C1 segment of cervical spinal cord (tissue), 14 donors: ENCODE data around the gene PPP4R4.
A peak's percentile ranks its signal among the peaks of the same experiment; 100 is the strongest.
"Not testable (repeated sequence)": the region's sequence is repeated elsewhere in the genome, so short reads cannot be mapped to it uniquely, and the experiment has no call there.

Source experiments
- DNase-seq, 14 donors: peaks; one replicate each; lab custom pipeline; 2025; lab: John Stamatoyannopoulos, UW

Gene PPP4R4

GRCh38 chr14:94143711-94144110, 30.4 kb upstream of the PPP4R4 start:
- no peak for DNase-seq

GRCh38 chr14:94144765-94145164, 29.4 kb upstream of the PPP4R4 start:
- DNase-seq = no peak

DNA sequence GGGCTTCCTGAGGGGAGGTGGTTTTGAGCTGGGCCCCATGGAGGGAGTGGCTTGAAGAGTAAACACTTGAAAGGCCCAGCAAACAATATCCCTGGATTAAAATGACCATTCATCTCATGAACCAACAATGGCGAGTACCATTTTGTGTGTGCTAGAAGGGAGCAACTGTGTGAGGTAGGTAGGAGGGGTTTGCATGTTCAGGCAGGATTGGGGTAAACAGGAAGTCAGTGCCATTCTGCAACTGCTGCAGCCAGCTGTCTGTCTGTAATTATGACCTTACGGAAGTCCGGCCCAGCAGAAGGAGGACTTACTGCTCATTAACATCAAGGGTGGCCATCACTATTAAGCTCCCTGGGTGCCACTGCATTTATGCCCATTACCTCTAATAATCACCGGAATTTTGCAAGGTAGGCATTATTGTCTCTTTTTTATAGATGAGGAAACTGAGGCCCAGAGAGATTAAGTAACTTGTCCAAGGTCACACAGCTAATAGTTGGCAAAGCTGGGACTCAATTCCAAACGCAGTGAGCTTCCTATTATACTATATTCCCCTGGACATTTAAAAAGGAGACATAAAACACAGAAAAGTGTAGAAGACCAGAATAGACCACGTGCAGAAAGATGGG, 28.1 kb upstream of the PPP4R4 start:
- DNase-seq = no peak

DNA sequence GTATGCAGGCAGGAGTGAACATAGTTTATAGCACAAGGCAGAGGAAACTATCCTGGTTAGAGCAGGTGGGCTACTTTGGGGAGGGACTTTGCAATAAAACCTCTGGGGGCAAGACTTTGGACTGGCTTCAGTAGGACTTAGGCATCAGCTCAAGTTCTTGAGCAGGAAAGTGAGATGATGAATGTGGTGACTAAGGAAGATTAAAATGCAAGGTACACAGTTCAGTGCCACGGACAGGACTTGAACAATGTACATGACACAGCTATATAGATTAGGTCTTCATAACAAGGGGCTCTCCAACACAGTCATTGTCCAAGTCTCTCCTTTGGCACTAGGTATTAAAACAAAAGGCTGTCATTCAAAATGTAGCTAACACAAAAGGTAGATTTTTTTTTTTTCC, 21.4 kb upstream of the PPP4R4 start:
- no peak for DNase-seq

DNA sequence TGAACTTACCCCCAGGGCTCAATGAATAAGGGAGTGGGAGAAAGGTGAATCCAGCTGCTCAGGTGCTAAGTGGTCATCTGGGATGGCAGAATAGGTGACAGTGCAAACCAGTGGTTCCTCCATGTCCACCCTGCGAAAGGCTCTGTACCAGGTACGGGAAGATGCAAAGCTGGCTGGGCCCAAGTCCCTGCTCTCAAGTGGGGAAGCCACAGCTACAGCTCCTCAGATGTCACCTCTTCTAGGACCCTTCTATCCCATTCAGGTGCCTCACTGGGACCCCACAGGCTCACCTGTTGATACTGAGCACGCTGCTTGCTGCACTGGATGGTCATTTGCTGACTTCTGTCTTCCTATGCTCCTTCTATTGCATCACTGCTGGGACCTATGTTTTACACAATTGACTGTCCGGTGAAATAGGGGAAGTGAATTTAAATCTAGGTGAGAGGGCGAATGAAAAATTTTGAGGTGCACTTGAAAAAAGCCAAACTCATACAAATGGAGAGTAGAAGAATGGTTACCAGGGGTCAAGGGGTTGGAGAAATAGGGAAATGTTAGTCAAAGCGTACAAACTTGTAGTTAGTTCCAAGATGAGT, 20.3 kb upstream of the PPP4R4 start:
- no peak for DNase-seq

- DNase-seq = not testable (repeated sequence)
Measured at GRCh38 chr14:94156143-94156542, 18.0 kb upstream of the PPP4R4 start.

GRCh38 chr14:94157197-94157596, 16.9 kb upstream of the PPP4R4 start:
- DNase-seq = no peak

DNA sequence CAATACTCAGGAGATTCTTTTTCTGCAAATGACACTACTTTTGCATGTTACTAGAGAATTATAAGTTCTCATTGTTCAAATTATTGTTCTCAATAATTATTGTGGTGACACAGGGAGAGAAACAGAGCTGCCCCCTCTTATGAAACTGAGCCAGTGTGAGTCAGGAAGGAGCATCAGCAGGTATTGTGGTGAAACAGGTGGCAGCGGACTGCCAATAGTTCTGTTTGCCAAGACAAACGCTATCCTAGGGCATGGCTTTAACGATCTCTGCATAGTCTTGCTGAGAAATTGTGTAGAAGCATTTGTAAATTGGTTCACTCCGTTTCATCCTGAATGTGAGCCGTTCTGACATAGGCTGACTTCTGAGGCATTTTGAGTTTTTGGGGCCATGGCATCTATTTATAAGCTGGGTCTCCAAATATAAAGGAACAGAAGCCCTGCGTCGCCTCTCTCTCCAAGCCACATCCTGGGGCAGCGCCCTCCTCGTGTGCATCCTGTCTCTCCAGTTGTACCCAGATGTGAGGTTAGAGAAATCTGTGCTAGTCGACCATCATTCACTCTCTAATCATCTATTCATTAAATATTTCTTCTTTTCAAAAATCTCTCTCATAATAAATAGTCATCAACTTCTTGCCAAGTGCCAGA, 15.8 kb upstream of the PPP4R4 start:
- no peak for DNase-seq

DNA sequence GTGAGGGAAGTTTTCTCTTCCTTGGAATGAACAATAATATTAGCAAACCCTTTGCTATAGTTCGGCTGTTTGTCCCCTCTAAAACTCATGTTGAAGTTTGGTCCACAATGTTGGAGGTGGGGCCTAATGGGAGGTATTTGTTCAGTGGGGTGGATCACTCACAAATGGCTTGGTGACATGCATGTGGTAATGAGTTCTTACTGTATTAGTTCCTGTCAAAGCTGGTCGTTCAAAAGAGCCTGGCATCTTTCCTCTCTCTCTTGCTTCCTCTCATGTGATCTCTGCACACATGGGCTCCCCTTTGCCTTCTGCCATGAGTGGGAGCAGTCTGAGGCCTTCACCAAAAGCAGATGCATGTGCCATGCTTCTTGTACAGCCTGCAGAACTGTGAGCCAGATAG, 13.1 kb upstream of the PPP4R4 start:
- DNase-seq = no peak

GRCh38 chr14:94161981-94162380, 12.1 kb upstream of the PPP4R4 start:
- no peak for DNase-seq

- no peak for DNase-seq
Measured at GRCh38 chr14:94162466-94162865, 11.7 kb upstream of the PPP4R4 start.

DNA sequence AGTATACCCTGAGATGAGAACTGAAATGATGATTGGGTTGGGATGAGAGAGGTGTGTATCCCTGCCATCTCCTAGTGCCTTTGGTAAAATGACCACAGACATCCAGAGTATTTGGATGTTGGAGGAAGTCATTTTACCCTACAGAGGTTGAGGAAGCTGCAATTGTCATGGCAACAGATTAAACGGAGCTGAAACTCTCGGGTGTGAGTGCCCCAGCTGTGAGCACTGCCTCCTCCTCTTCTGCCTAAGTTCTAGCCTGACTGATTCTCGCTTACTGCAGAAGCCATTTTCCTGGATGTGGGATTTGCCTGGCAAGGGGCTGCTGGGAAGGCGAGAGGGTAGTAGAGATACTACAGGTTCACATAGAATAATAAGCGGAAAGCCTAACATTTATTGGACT, 10.3 kb upstream of the PPP4R4 start:
- DNase-seq = no peak

- no peak for DNase-seq
Measured at GRCh38 chr14:94164685-94165431, 9.3 kb upstream of the PPP4R4 start.

DNA sequence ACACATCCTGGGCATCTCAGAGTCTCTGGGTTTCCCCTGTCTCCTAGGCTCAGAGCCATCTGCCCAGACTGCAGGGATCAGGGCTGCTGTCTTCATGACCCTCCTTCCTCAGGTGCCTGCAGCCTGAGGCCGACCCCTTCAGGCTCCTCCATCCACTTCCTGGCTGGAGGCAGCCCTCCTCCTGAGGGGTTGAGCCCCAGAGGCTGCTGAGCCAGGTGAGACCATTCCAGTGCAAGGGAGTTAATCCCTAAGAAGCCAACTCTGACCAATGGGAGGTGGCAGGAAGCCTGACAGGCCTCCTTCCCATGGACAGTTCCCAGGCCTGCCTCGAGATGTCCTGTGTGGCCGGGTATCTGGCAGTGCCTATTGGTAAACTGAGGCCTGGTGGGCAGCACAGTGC, 8.4 kb upstream of the PPP4R4 start:
- DNase-seq = no peak

DNA sequence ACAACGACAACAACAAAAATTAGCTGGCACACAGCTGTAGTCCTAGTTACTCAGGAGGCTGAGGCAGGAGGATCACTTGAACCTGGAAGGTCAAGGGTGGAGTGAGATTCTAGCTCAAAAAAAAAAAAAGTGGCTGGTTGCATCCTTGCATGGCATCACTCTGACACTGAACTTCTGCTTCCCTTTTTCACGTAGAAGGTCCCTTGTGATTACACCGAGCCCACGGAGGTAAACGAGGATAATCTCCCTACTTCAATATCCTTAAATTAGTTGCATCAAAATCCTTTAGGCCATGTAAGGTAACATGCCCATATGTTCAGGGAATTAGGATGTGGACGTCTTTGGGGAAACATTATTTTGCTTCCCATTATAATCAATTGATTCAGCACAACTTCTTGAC, 4.0 kb upstream of the PPP4R4 start:
- no peak for DNase-seq

DNA sequence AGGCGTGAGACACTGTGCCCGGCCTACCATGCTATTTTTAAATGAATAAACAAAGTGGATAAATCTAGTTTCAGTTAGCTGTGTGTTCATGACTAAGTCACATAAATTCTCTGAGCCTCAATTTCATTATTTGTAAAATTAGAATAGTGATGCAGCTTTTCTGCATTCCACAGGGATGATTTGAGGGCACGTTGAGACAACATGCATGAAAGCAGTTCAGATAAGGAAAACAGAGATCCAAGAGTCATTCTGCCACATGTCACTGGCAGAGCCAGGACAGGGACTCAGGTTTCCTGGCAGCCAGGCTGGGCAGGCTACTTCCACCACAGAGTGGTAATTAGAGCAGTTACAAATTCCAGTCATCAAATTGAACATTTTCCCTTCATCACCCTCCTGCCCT, 2.9 kb upstream of the PPP4R4 start:
- peak in 1 of 14 donors; percentile 8 for DNase-seq

DNA sequence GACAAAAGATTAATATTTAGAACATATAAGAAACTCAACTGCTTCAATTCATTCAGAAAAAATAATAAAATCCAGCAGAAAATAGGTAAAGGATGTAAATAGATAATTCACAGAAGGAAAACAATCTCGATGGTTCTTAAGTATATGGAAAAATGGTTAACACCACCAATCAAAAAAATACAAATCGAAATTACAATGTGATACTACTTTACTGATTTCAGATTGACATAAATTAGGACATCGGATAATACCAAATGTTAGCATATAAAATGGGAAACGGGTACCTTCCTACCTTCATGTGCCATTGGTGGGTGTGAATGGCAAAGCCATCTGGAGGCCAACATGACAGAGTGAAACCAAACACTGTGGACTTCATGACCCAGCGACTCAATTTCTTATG, 1.6 kb upstream of the PPP4R4 start:
- DNase-seq = no peak

GRCh38 chr14:94173471-94173884, 644 bp upstream of the PPP4R4 start:
- peak in 2 of 14 donors; percentile 25 to 47 for DNase-seq

- DNase-seq = no peak
Measured at GRCh38 chr14:94174604-94175010, 485 bp downstream of the PPP4R4 start.

GRCh38 chr14:94175011-94175745, 1.1 kb downstream of the PPP4R4 start:
- DNase-seq = peak in 5 of 14 donors; percentile 15 to 44 (median 26)

GRCh38 chr14:94175747-94176146, 1.6 kb downstream of the PPP4R4 start:
- DNase-seq = no peak

DNA sequence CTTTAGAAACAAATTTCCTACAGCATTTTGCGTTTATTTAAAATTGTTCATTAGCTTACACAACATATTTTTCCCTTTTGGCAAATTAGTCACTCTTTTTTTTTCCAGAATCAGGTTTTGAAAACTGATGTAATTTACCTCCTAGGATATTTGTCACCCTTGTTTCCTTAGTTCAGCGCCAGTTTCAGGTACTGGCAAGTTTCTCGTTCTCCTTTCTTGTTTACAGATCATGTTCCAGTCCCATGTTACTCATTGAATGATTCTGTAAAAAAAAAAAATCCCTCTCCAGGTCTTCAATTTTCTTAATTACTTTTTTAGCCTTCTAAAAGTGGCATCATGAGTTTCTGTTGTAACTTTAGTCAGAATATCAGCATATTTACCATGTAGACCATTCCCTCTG, 2.7 kb downstream of the PPP4R4 start:
- DNase-seq = no peak
